Measurements from ENCODE around the gene DDC.

Gene DDC

GRCh38 chr7:50491209-50491608 lies 74.0 kb downstream of the DDC start:
- no peak for TF ChIP-seq CTCF (IDR thresholded peaks at IDR 0.05; ENCODE audit: low read depth, low read length, missing control alignments)
- DNase-seq (ENCODE audit: low read depth) = no peak
- H3K4me3 ChIP-seq (ENCODE audit: low read depth, low read length) = no peak overlapping the region
- in situ Hi-C loops (cut with HindIII; ENCODE audit: low sequenced_read_pairs) = loop anchor here (25.0 kb wide), 1 partner anchor 646 kb away; no protein-coding TSS in a partner anchor

GRCh38 chr7:50488379-50488778 lies 76.8 kb downstream of the DDC start:
- no peak for DNase-seq (ENCODE audit: low read depth)
- no peak overlapping the region for H3K4me3 ChIP-seq (ENCODE audit: low read depth, low read length)
- in situ Hi-C loops (cut with HindIII; ENCODE audit: low sequenced_read_pairs) = loop anchor here (25.0 kb wide), 1 partner anchor 649 kb away; no protein-coding TSS in a partner anchor
- no peak for TF ChIP-seq CTCF (IDR thresholded peaks at IDR 0.05; ENCODE audit: low read depth, low read length, missing control alignments)

- H3K4me3 ChIP-seq (ENCODE audit: low read depth, low read length) = no peak overlapping the region
- in situ Hi-C loops (cut with HindIII; ENCODE audit: low sequenced_read_pairs) = loop anchor here (25.0 kb wide), 1 partner anchor 651 kb away; no protein-coding TSS in a partner anchor
- no peak for TF ChIP-seq CTCF (IDR thresholded peaks at IDR 0.05; ENCODE audit: low read depth, low read length, missing control alignments)
- no peak for DNase-seq (ENCODE audit: low read depth)
Observed at GRCh38 chr7:50486512-50486911, 78.7 kb downstream of the DDC start.

- no peak for TF ChIP-seq CTCF (IDR thresholded peaks at IDR 0.05; ENCODE audit: low read depth, low read length, missing control alignments)
- DNase-seq (ENCODE audit: low read depth) = no peak
- in situ Hi-C loops (cut with HindIII; ENCODE audit: low sequenced_read_pairs) = loop anchor here (25.0 kb wide), 1 partner anchor 655 kb away; no protein-coding TSS in a partner anchor
- no peak overlapping the region for H3K4me3 ChIP-seq (ENCODE audit: low read depth, low read length)
Observed at GRCh38 chr7:50481867-50482266, 83.3 kb downstream of the DDC start.

- no peak for DNase-seq (ENCODE audit: low read depth)
- no peak for TF ChIP-seq CTCF (IDR thresholded peaks at IDR 0.05; ENCODE audit: low read depth, low read length, missing control alignments)
- in situ Hi-C loops (cut with HindIII; ENCODE audit: low sequenced_read_pairs) = loop anchor here (25.0 kb wide), 1 partner anchor 657 kb away; no protein-coding TSS in a partner anchor
- no peak overlapping the region for H3K4me3 ChIP-seq (ENCODE audit: low read depth, low read length)
Observed at GRCh38 chr7:50480797-50481196, 84.4 kb downstream of the DDC start.

- TF ChIP-seq CTCF (IDR thresholded peaks at IDR 0.05; ENCODE audit: low read depth, low read length, missing control alignments) = no peak
- in situ Hi-C loops (cut with HindIII; ENCODE audit: low sequenced_read_pairs) = loop anchor here (25.0 kb wide), 1 partner anchor 657 kb away; no protein-coding TSS in a partner anchor
- no peak for DNase-seq (ENCODE audit: low read depth)
- no peak overlapping the region for H3K4me3 ChIP-seq (ENCODE audit: low read depth, low read length)
Observed at GRCh38 chr7:50479743-50480517, 85.3 kb downstream of the DDC start.
